ENCODE measurements around the gene C4orf51.

The C4orf51 gene

GRCh38 chr4:145760961-145761929 lies 81.3 kb downstream of the C4orf51 start:
- TF ChIP-seq, protein P1, sequence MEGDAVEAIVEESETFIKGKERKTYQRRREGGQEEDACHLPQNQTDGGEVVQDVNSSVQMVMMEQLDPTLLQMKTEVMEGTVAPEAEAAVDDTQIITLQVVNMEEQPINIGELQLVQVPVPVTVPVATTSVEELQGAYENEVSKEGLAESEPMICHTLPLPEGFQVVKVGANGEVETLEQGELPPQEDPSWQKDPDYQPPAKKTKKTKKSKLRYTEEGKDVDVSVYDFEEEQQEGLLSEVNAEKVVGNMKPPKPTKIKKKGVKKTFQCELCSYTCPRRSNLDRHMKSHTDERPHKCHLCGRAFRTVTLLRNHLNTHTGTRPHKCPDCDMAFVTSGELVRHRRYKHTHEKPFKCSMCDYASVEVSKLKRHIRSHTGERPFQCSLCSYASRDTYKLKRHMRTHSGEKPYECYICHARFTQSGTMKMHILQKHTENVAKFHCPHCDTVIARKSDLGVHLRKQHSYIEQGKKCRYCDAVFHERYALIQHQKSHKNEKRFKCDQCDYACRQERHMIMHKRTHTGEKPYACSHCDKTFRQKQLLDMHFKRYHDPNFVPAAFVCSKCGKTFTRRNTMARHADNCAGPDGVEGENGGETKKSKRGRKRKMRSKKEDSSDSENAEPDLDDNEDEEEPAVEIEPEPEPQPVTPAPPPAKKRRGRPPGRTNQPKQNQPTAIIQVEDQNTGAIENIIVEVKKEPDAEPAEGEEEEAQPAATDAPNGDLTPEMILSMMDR (IDR thresholded peaks at IDR 0.05), result no peak

DNA sequence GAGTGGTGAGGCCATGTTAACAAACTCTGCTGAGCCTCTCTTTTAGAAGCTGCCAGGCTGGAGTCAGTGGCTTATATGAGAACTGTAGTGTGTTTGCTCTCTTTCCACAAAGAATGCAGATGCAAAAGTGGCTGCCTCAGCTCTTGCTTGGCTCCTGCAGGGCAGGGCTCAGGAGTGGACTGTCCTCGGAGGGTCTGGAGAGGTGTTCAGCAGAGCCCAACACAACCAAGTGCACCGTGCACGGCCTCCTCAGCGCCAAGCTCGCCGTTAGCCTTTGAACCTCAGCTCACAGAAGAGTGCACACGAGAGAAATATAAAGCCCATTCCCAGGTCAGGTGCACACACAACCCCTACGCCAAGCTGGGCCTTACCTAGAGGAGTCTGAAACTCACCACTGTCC lies 82.8 kb downstream of the C4orf51 start:
- TF ChIP-seq, protein P1 (IDR thresholded peaks at IDR 0.05), result no peak

- TF ChIP-seq, protein P1 (IDR thresholded peaks at IDR 0.05), result no peak
Measured at GRCh38 chr4:145763399-145763798, 83.5 kb downstream of the C4orf51 start.

- TF ChIP-seq, protein P1 (IDR thresholded peaks at IDR 0.05), result no peak
Measured at GRCh38 chr4:145766273-145766672, 86.3 kb downstream of the C4orf51 start.

DNA sequence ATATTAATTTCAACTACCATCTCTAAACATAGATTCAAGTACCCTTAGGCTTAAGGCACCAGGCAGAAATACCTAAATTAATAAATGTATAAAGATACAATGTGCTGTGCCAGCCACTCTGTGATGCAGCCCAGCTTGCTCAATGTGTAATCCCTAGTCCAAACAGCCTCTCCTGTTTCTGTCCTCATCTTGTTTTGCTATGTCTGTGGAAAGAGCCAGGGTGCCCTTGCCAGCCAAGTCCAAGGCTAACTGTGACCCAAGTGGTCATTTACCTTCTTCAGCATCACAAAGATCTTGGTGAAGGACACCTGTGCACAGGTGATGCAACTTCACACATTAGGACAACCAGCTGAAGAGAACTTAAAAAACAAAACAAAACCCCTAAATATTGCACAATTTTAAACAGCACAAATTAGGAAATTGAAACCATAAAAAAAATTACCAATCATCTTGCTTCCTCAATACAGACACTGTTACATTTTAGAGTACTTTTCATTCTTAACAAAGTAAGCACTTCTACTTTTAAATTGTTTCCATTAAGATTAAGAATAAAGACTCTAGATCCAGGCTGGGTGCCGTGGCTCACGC lies 89.6 kb downstream of the C4orf51 start:
- TF ChIP-seq, protein P1 (IDR thresholded peaks at IDR 0.05), result no peak

- TF ChIP-seq, protein P1 (IDR thresholded peaks at IDR 0.05), result no peak
Measured at GRCh38 chr4:145770124-145770523, 90.2 kb downstream of the C4orf51 start.

GRCh38 chr4:145772347-145772746 lies 92.4 kb downstream of the C4orf51 start:
- TF ChIP-seq, protein P1 (IDR thresholded peaks at IDR 0.05), result no peak
